ENCODE results near the gene HMCN1.

GRCh38 chr1:185969028-185969427, 234.8 kb downstream of the HMCN1 start:
- TF ChIP-seq CTCF (conservative IDR thresholded peaks at IDR 0.05; ENCODE audit: low read depth in 2 of 2), result no peak
- TF ChIP-seq POLR2AphosphoS5 (IDR thresholded peaks at IDR 0.05; ENCODE audit: low read depth), result no peak
- TF ChIP-seq ETS1 (IDR thresholded peaks at IDR 0.05), result no peak
- no peak for TF ChIP-seq JUNB (IDR thresholded peaks at IDR 0.05; ENCODE audit: unreplicated experiment)
- TF ChIP-seq REST (IDR thresholded peaks at IDR 0.05; ENCODE audit: unreplicated experiment), result no peak
- no peak for TF ChIP-seq EZH2phosphoT487 (IDR thresholded peaks at IDR 0.05; ENCODE audit: unreplicated experiment)
